IMR-90 (cell line): ENCODE measurements around the gene TOR4A. TPM values are rescaled to one million over a fixed set of nuclear protein-coding genes. Genes with fewer than 3 reads are reported as not detected.

Source experiments
- ATAC-seq: fragments of 200-7000 bp; cut with Tn5 transposase; 2 replicates; pipeline ENCODE4 v1.9.1; 2020; ENCODE audit warnings: low read depth, mild to moderate bottlenecking, moderate library complexity
- BruUV-seq: library from RNA; stranded (reverse); fragments of 400-500 nt; replicated peaks from 2 replicates; lab custom pipeline; 2021; lab: Mats Ljungman, UMichigan
- CTCF ChIA-PET: fragments of 300-600 bp; formaldehyde crosslinking; extraction: SDS; loops from one replicate; lab custom pipeline; 2021; ENCODE audit warnings: antibody characterized with exemption; lab: Yijun Ruan, JAX
- POLR2A ChIA-PET: fragments of 300-600 bp; sonication (Branson Sonifier 250); formaldehyde crosslinking; loops from one replicate; lab custom pipeline; 2022; ENCODE audit warnings: antibody characterized with exemption; ENCODE audit not compliant: unreplicated experiment; lab: Charles Lee
- DNase-seq: peaks from one replicate; pipeline ENCODE4 v3.0.0; 2013
- H2AFZ ChIP-seq: replicated peaks from 2 replicates; pipeline ENCODE3; 2013; ENCODE audit warnings: low read length, mild to moderate bottlenecking; ENCODE audit not compliant: poor library complexity
- H2AK5ac ChIP-seq: 2 replicates; pipeline ENCODE4 v1.6.1; 2013; ENCODE audit warnings: low read depth, low read length, inconsistent platforms
- H2AK9ac ChIP-seq: replicated peaks from 2 replicates; pipeline ENCODE3; 2013; ENCODE audit warnings: mild to moderate bottlenecking, low read depth, low read length, moderate library complexity; ENCODE audit not compliant: poor library complexity
- H2BK120ac ChIP-seq: 2 replicates; pipeline ENCODE4 v1.6.1; 2013; ENCODE audit warnings: low read depth, low read length, inconsistent platforms
- H2BK15ac ChIP-seq: 3 replicates; pipeline ENCODE4 v1.6.1; 2013; ENCODE audit warnings: low read depth, low read length, inconsistent platforms
- H2BK20ac ChIP-seq: 2 replicates; pipeline ENCODE4 v1.6.1; 2013; ENCODE audit warnings: low read depth, mild to moderate bottlenecking, inconsistent platforms, low read length, moderate library complexity
- H2BK5ac ChIP-seq: 2 replicates; pipeline ENCODE4 v1.6.1; 2013; ENCODE audit warnings: mild to moderate bottlenecking, low read depth, low read length, inconsistent platforms; ENCODE audit not compliant: poor library complexity, severe bottlenecking
- H3K14ac ChIP-seq: replicated peaks from 2 replicates; pipeline ENCODE4 v1.6.1; 2013; ENCODE audit warnings: low read depth, low read length, inconsistent platforms
- H3K18ac ChIP-seq: 2 replicates; pipeline ENCODE4 v1.6.1; 2013; ENCODE audit warnings: low read depth, low read length, control low read depth
- H3K23ac ChIP-seq: 2 replicates; pipeline ENCODE4 v1.6.1; 2013; ENCODE audit warnings: low read depth, low read length, inconsistent platforms
- H3K27ac ChIP-seq: 2 replicates; pipeline ENCODE4 v1.5.1; 2013; ENCODE audit warnings: mild to moderate bottlenecking, control low read depth, low read length; ENCODE audit not compliant: insufficient read depth
- H3K27me3 ChIP-seq: 2 replicates; pipeline ENCODE4 v1.6.1; 2013; ENCODE audit warnings: low read length; ENCODE audit not compliant: control insufficient read depth, insufficient read depth
- H3K36me3 ChIP-seq: 2 replicates; pipeline ENCODE4 v1.6.1; 2013; ENCODE audit warnings: low read length, mixed read lengths; ENCODE audit not compliant: control insufficient read depth, insufficient read depth
- H3K4ac ChIP-seq: 2 replicates; pipeline ENCODE4 v1.6.1; 2013; ENCODE audit warnings: low read depth, low read length, inconsistent platforms
- H3K4me1 ChIP-seq: 2 replicates; pipeline ENCODE4 v1.6.1; 2013; ENCODE audit warnings: low read length, mixed read lengths; ENCODE audit not compliant: control insufficient read depth, insufficient read depth
- H3K4me2 ChIP-seq: 2 replicates; pipeline ENCODE4 v1.6.1; 2013; ENCODE audit warnings: low read depth, mild to moderate bottlenecking, control low read depth, low read length, moderate library complexity
- H3K4me3 ChIP-seq: 2 replicates; pipeline ENCODE4 v1.5.1; 2013; ENCODE audit warnings: low read depth, mild to moderate bottlenecking, control low read depth, low read length, moderate library complexity; ENCODE audit not compliant: insufficient read depth
- H3K56ac ChIP-seq: 2 replicates; pipeline ENCODE4 v1.6.1; 2013; ENCODE audit warnings: low read length, inconsistent platforms; ENCODE audit not compliant: insufficient read depth; ENCODE audit errors: extremely low read depth
- H3K79me1 ChIP-seq, 2 experiments: 2 replicates each; pipeline ENCODE4 v1.6.1; 2013; ENCODE audit warnings: low read length in 2 of 2, inconsistent platforms in 1 of 2, low read depth in 1 of 2
- H3K9ac ChIP-seq: 2 replicates; pipeline ENCODE4 v1.6.1; 2013; ENCODE audit warnings: low read depth, low read length, control low read depth
- H3K9me1 ChIP-seq: 2 replicates; pipeline ENCODE4 v1.6.1; 2013; ENCODE audit warnings: low read length, inconsistent platforms; ENCODE audit not compliant: insufficient read depth
- H3K9me3 ChIP-seq: 2 replicates; pipeline ENCODE4 v1.6.1; 2013; ENCODE audit warnings: low read length; ENCODE audit not compliant: control insufficient read depth, insufficient read depth
- H4K20me1 ChIP-seq: 2 replicates; pipeline ENCODE4 v1.6.1; 2013; ENCODE audit warnings: low read length, inconsistent platforms; ENCODE audit not compliant: insufficient read depth
- H4K5ac ChIP-seq: 2 replicates; pipeline ENCODE4 v1.6.1; 2013; ENCODE audit warnings: mild to moderate bottlenecking, low read depth, low read length, control low read depth
- H4K8ac ChIP-seq, 2 experiments: 2 replicates each; pipeline ENCODE4 v1.6.1; 2013; ENCODE audit warnings: low read depth in 2 of 2, low read length in 2 of 2, control low read depth in 1 of 2, inconsistent platforms in 1 of 2
- H4K91ac ChIP-seq: 2 replicates; pipeline ENCODE4 v1.6.1; 2013; ENCODE audit warnings: low read depth, low read length, inconsistent platforms; ENCODE audit not compliant: insufficient read depth
- CEBPB ChIP-seq: IDR thresholded peaks from 2 replicates; pipeline ENCODE4 v1.6.1; 2012; ENCODE audit warnings: low read depth, low read length, improper control_type of control experiment
- MXI1 ChIP-seq: IDR thresholded peaks from 2 replicates; pipeline ENCODE4 v1.6.1; 2012; ENCODE audit warnings: low read depth, mild to moderate bottlenecking, low read length, moderate library complexity, borderline replicate concordance
- RFX5 ChIP-seq: IDR thresholded peaks from 2 replicates; pipeline ENCODE4 v1.8.0; 2012; ENCODE audit warnings: low read depth, mild to moderate bottlenecking, low read length, moderate library complexity
- WGBS, 2 experiments: methylation state at CpG; one replicate each; pipeline versions ENCODE4 v1.1.5 to v1.1.7; 2013; ENCODE audit warnings: missing lambda C conversion rate in 2 of 2; ENCODE audit not compliant: insufficient read length in 1 of 2; ENCODE audit errors: extremely low coverage in 2 of 2; 5-methylcytosine and 5-hydroxymethylcytosine counted together
- dilution Hi-C: fragments of 300-500 bp; cut with HindIII; formaldehyde crosslinking; loops from one replicate; pipeline ENCODE4 v1.14.3; 2018; ENCODE audit warnings: low sequenced_read_pairs; ENCODE audit not compliant: unreplicated experiment
- in situ Hi-C: fragments of 300-500 bp; cut with MboI; formaldehyde crosslinking; loops from 3 replicates; pipeline ENCODE4 v1.14.3; 2019; ENCODE audit warnings: low sequenced_read_pairs, inconsistent platforms, mixed read lengths
- intact Hi-C: fragments of 100-400 bp; cut with micrococcal nuclease; formaldehyde crosslinking; loops from 2 replicates; pipeline ENCODE4 v1.10.0; 2022
- polyA plus RNA-seq, 3 experiments: library from polyadenylated mRNA; depleted of rRNA; stranded (reverse); fragments of >200 nt; gene quantifications; 2 replicates each; pipeline ENCODE4 v1.2.3, GENCODE V29; 2012; ENCODE audit warnings: low replicate concordance in 1 of 3
- total RNA-seq: library from RNA; depleted of rRNA; stranded (reverse); fragments of >200 nt; gene quantifications from 2 replicates; pipeline ENCODE4 v1.2.3, GENCODE V29; 2012

Gene TOR4A
- total and polyA plus RNA-seq, 2 of the 4 experiments (the other 2 are of a cell fraction) = 9.7 to 22.9 TPM

DNA sequence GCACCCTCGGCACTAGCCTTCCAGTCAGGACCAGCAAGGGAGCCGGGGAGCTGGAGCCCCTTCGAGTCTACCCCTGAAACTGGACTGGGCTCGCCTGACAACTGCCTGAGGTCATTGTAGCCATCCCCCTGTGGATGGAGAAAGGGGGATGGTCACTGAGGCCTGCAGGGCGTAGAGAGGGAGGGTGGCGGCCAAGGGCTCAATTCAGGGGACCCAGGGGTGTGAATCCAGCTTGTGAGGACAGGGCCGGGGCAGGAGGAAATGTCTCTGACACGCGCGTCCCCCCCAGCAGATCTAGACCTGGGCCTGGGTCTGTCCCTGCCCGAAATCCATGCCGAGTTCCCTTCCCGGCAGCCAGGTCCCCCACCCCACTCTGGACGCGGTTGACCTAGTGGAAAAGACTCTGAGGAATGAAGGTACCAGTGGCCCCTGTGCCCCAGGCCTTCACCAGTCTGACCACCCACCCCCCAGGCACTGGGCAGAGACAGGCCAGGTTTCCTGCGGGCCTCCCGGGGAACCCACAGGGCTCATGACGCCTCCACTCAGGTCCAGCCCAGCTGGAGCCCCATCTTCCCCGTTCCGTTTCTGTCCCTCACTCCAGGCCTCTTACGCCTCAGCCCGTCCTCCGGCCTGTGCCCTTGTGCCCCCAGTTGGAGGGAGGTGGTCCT is 46.0 kb upstream of the TOR4A start:
- Histone ChIP-seq H2AK9ac (no peak overlapping the region), H3K27me3 (peaks cover 1% of the 10 kb centered on the region; the same call in 1 of the 2 replicates), H3K4me3 (no peak overlapping the region), H2BK20ac (no peak overlapping the region), H3K14ac (no peak overlapping the region), H3K23ac (no peak overlapping the region), H3K56ac (no peak overlapping the region), H3K9ac (no peak overlapping the region), H2AFZ (no peak overlapping the region), H4K20me1 (peaks cover under 1% of the 10 kb centered on the region; the same call in 1 of the 2 replicates), H2BK120ac (no peak overlapping the region), H4K8ac (no peak overlapping the region), H2AK5ac (no peak overlapping the region), H3K4me2 (no peak overlapping the region), H3K9me3 (no peaks in the 10 kb centered on the region), H3K36me3 (no peaks in the 10 kb centered on the region), H4K5ac (no peak overlapping the region), H2BK5ac (no peak overlapping the region), H4K91ac (no peak overlapping the region), H3K9me1 (no peaks in the 10 kb centered on the region), H3K79me1 (0 out of 4 replicates have a peak, but pooled peaks cover 0 to under 1% of the 10 kb centered on the region in 2 experiments), H3K4ac (no peak overlapping the region), H3K18ac (no peak overlapping the region), H3K4me1 (peaks cover 2% of the 10 kb centered on the region; the same call in 1 of the 2 replicates), H3K27ac (no peak overlapping the region), H2BK15ac (no peak overlapping the region)
- dilution Hi-C loops = no loop called here
- DNase-seq (no peak), ATAC-seq (no peak)
- POLR2A ChIA-PET = interaction anchor here (0.6 kb wide), 1 partner anchor 30 kb away, joined by 16 read pairs; no protein-coding TSS in a partner anchor
- no TSS peak for BruUV-seq
- in situ Hi-C loops = no loop called here
- 83% methylated on average over 5 of the region's 23 CpGs; no CpG with 5 or more reads in 1 of the 2 experiments for WGBS, 2 experiments
- TF ChIP-seq MXI1 (no peak), CEBPB (no peak), RFX5 (no peak)
- CTCF ChIA-PET = no interaction called here
- intact Hi-C loops = no loop called here
